H54 (cell line): ENCODE results near the gene ASCC1.
"Not testable (repeated sequence)": the region's sequence is repeated elsewhere in the genome, so short reads cannot be mapped to it uniquely, and the experiment has no call there.

Experiments used
- DNase-seq: peaks from one replicate; pipeline ENCODE4 v3.0.0; 2011; ENCODE audit warnings: low spot score, mixed read lengths; ENCODE audit not compliant: insufficient read length
- FAIRE-seq: peaks from 3 replicates; lab custom pipeline; 2011; peaks lifted over from hg19 to GRCh38; lab: Jason Lieb, UNC
- POLR2A ChIP-seq: IDR thresholded peaks from 2 replicates; pipeline ENCODE4 v1.6.1; 2011; ENCODE audit warnings: low read depth, mild to moderate bottlenecking, low read length

The ASCC1 gene

GRCh38 chr10:72241691-72242252 is 25.7 kb upstream of the ASCC1 start:
- FAIRE-seq (no peak), DNase-seq (no peak)
- TF ChIP-seq POLR2A = no peak

GRCh38 chr10:72240371-72240770 is 24.3 kb upstream of the ASCC1 start:
- DNase-seq (no peak), FAIRE-seq (no peak)
- TF ChIP-seq POLR2A = no peak

GRCh38 chr10:72239409-72239808 is 23.3 kb upstream of the ASCC1 start:
- FAIRE-seq (no peak), DNase-seq (no peak)
- TF ChIP-seq POLR2A = no peak

- DNase-seq (no peak), FAIRE-seq (no peak)
- no peak for TF ChIP-seq POLR2A
Observed at GRCh38 chr10:72238392-72239175, 22.5 kb upstream of the ASCC1 start.

GRCh38 chr10:72235544-72236279 is 19.6 kb upstream of the ASCC1 start:
- no peak for TF ChIP-seq POLR2A
- FAIRE-seq (no peak), DNase-seq (no peak)

- no peak for DNase-seq
- TF ChIP-seq POLR2A = no peak
- FAIRE-seq = no peak
Observed at GRCh38 chr10:72234560-72235095, 18.6 kb upstream of the ASCC1 start.

- DNase-seq (no peak), FAIRE-seq (no peak)
- TF ChIP-seq POLR2A = no peak
Observed at GRCh38 chr10:72233621-72234020, 17.5 kb upstream of the ASCC1 start.

- no peak for DNase-seq
- TF ChIP-seq POLR2A = no peak
- no peak for FAIRE-seq
Observed at GRCh38 chr10:72229261-72230251, 13.5 kb upstream of the ASCC1 start.

GRCh38 chr10:72228318-72228751 is 12.3 kb upstream of the ASCC1 start:
- DNase-seq = no peak
- no peak for FAIRE-seq

GRCh38 chr10:72227826-72228225 is 11.8 kb upstream of the ASCC1 start:
- no peak for TF ChIP-seq POLR2A
- no peak for FAIRE-seq
- DNase-seq = no peak

More at GRCh38 chr10:72228318-72228751, 12.3 kb upstream of the ASCC1 start:
- TF ChIP-seq POLR2A = no peak

- no peak for FAIRE-seq
- no peak for TF ChIP-seq POLR2A
- DNase-seq = no peak
Observed at GRCh38 chr10:72226418-72227027, 10.4 kb upstream of the ASCC1 start.

GRCh38 chr10:72224191-72224590 is 8.1 kb upstream of the ASCC1 start:
- FAIRE-seq, DNase-seq: not testable (repeated sequence)

- FAIRE-seq = no peak
- DNase-seq = no peak
- TF ChIP-seq POLR2A = no peak
Observed at GRCh38 chr10:72223743-72224101, 7.6 kb upstream of the ASCC1 start.
